Liver (tissue), 3 donors: ENCODE results near the gene CDH26.

Experiments
- ATF3 ChIP-seq: IDR thresholded peaks from 2 replicates; pipeline ENCODE4 v1.6.1; 2016; ENCODE audit warnings: antibody characterized with exemption
- CTCF ChIP-seq: fragments of 150-350 bp; IDR thresholded peaks from 2 replicates; pipeline ENCODE4 v1.5.1; 2017; ENCODE audit warnings: improper control_type of control experiment, low read depth, low read length; ENCODE audit not compliant: missing input control
- EGR1 ChIP-seq, 2 donors: IDR thresholded peaks; 2 replicates each; pipeline ENCODE4 v1.6.1; 2016 to 2018; ENCODE audit warnings: antibody characterized with exemption in 2 of 2, low read depth in 2 of 2
- GABPA ChIP-seq, 2 donors: IDR thresholded peaks in 1 of 2; conservative IDR thresholded peaks in 1 of 2; 2 replicates each; pipeline ENCODE4 v1.6.1; 2016; ENCODE audit warnings: antibody characterized with exemption in 2 of 2, mild to moderate bottlenecking in 1 of 2, moderate library complexity in 1 of 2
- HNF4G ChIP-seq: IDR thresholded peaks from 2 replicates; pipeline ENCODE4 v1.6.1; 2016; ENCODE audit warnings: antibody characterized with exemption
- JUND ChIP-seq, 2 donors: IDR thresholded peaks; 2 replicates each; pipeline ENCODE4 v1.6.1; 2016; ENCODE audit warnings: antibody characterized with exemption in 2 of 2
- MAX ChIP-seq: IDR thresholded peaks from 2 replicates; pipeline ENCODE4 v1.6.1; 2016; ENCODE audit warnings: antibody characterized with exemption
- RAD21 ChIP-seq, 2 donors: IDR thresholded peaks; 2 replicates each; pipeline ENCODE4 v1.6.1; 2016; ENCODE audit warnings: antibody characterized with exemption in 2 of 2, mild to moderate bottlenecking in 2 of 2
- REST ChIP-seq: IDR thresholded peaks from 2 replicates; pipeline ENCODE4 v1.6.1; 2016; ENCODE audit warnings: antibody characterized with exemption, mild to moderate bottlenecking
- SP1 ChIP-seq: IDR thresholded peaks from 2 replicates; pipeline ENCODE4 v1.6.1; 2018; ENCODE audit warnings: antibody characterized with exemption, mild to moderate bottlenecking
- TAF1 ChIP-seq: conservative IDR thresholded peaks from 2 replicates; pipeline ENCODE4 v1.6.1; 2016; ENCODE audit warnings: antibody characterized with exemption, mild to moderate bottlenecking
- YY1 ChIP-seq: IDR thresholded peaks from 2 replicates; pipeline ENCODE4 v1.6.1; 2016; ENCODE audit warnings: antibody characterized with exemption, mild to moderate bottlenecking
- ZBTB33 ChIP-seq: IDR thresholded peaks from 2 replicates; pipeline ENCODE4 v1.6.1; 2016; ENCODE audit warnings: antibody characterized with exemption
- donor health status: healthy.
- donor health status: healthy.

GRCh38 chr20:60036746-60037499 lies 78.7 kb downstream of the CDH26 start:
- TF ChIP-seq TAF1 (no peak), GABPA (IDR thresholded peaks at IDR 0.05 in 1 of 2, conservative IDR thresholded peaks at IDR 0.05 in 1 of 2) (no peak), MAX (no peak), YY1 (no peak), ATF3 (no peak), JUND (IDR thresholded peaks at IDR 0.05) (no peak), CTCF (no peak), HNF4G (no peak), SP1 (no peak), RAD21 (IDR thresholded peaks at IDR 0.05) (no peak), ZBTB33 (no peak), REST (no peak), EGR1 (IDR thresholded peaks at IDR 0.05; ENCODE audit: low read depth in 2 of 2) (no peak)
